Thyroid gland (tissue), 4 donors: ENCODE measurements around the gene ST6GALNAC4.

Experiments used
- CTCF ChIP-seq, 6 experiments: fragments of 200-600 bp in 3 of 6; fragments of 450-650 bp in 3 of 6; sonication (generic) in 3 of 6; IDR thresholded peaks; one replicate each; pipeline ENCODE4 v1.5.1; 2016 to 2019; ENCODE audit warnings: antibody characterized with exemption in 6 of 6, mild to moderate bottlenecking in 2 of 6, inconsistent platforms in 1 of 6, moderate library complexity in 1 of 6
- POLR2A ChIP-seq, 2 donors: fragments of 450-650 bp; IDR thresholded peaks; one replicate each; pipeline ENCODE4 v1.6.1; 2017; ENCODE audit warnings: antibody characterized with exemption in 2 of 2, mild to moderate bottlenecking in 2 of 2, moderate library complexity in 1 of 2

- TF ChIP-seq CTCF (IDR thresholded peaks at IDR 0.05) (no peak), POLR2A (IDR thresholded peaks at IDR 0.05) (no peak)
Observed at GRCh38 chr9:127928676-127929624, 12.1 kb upstream of the ST6GALNAC4 start.
